ENCODE data around the gene METTL5. TPM values are rescaled to one million over a fixed set of nuclear protein-coding genes. Genes with fewer than 3 reads are reported as not detected.

Gene METTL5
- total and polyA plus RNA-seq, 2 experiments from 2014 or later = 60.7 to 61.0 TPM

DNA sequence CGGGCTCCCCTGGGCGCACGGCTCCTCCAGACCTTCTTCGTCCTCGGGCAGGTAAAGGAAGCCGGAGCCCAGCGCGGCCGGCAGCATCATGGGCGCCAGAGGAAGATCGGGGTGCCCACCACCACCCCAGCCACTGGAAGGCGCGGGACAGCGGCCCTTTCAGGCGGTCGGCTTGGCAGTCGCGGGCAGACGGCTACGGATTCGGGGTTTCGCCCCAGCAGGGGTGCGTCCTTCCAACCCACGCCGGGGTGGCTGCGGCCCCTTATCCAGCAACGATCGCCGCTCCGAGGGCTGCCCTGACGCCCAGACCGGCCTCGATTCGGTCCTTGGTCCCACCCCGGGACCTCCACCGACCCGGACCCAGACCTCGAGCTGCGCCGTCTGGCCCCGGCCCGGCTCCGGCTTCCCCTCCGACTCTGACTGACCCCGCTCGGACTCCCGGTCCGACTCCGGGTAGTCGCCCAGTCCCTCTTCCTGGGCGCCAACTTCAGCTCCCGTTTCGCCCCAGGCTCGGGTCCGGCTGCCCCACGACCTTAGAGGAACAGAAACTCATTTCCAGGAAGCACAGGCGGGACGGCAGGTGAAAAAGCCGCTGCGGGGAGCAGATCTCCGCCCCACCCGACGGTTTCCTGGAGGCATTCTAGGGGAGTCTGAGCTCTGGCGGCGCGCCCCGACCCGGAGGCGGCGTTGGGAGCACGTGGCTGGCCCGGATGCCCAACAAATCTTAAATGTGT lies 56.3 kb downstream of the METTL5 start:
- whole genome bisulfite sequencing (ENCODE audit: low lambda C conversion rate, missing lambda C conversion rate) = 98% methylated on average over 58 of the region's 72 CpGs
- H3K27me3 ChIP-seq = no peaks in the 10 kb centered on the region

DNA sequence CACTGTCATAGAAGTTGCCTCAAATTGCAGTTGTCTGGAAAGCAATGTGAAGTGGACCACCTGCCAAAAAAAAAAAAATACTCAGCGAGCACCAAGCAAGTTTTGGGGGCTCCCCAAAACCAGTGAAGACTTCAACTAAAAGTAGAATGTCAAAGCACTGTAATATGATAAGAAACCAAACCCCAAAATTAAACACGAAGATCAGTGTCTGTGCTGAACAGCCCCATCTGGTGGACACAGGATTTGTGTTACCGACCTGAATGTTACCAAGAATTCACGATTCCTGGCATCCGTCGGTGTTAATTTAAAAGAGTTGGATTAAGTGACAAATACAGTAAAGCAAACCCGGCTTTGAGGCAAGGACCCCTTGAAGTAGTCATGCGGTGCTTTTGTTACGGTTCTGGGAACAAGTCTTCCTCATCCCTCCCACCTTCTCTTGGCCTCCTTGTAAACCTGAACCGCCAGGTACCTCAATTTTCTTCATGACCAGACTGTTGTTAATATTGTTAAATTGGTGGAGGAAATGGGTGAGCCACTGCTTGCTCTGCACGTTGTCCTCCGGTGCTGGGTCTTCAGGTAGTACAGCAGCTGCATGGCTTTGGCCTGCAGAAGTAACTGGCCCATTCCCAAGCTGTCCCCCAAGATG lies 57.3 kb downstream of the METTL5 start:
- Histone ChIP-seq H3K4me3 (no peak overlapping the region), H2AFZ (no peak overlapping the region), H3K79me2 (no peaks in the 10 kb centered on the region), H3K4me2 (no peak overlapping the region), H3K9me3 (ENCODE audit: low read depth) (no peaks in the 10 kb centered on the region), H3K9me2 (replicated peaks; ENCODE audit: insufficient read depth) (no peaks in the 10 kb centered on the region), H3K27ac (no peak overlapping the region), H3K27me3 (no peaks in the 10 kb centered on the region), H3K36me3 (replicated peaks; ENCODE audit: insufficient read depth, low read depth) (no peaks in the 10 kb centered on the region), H3K4me1 (ENCODE audit: insufficient read depth) (no peaks in the 10 kb centered on the region), H4K20me1 (ENCODE audit: insufficient read depth, poor library complexity, severe bottlenecking) (no peaks in the 10 kb centered on the region)
- DNase-seq (ENCODE audit: low spot score) = peak; percentile 62
- WGBS (ENCODE audit: low lambda C conversion rate, missing lambda C conversion rate) = 47% methylated on average over 12 of the region's 12 CpGs
- no peak for TF ChIP-seq EZH2phosphoT487 (IDR thresholded peaks at IDR 0.05; ENCODE audit: low read depth, severe bottlenecking, unreplicated experiment)
- TF ChIP-seq, protein P1, sequence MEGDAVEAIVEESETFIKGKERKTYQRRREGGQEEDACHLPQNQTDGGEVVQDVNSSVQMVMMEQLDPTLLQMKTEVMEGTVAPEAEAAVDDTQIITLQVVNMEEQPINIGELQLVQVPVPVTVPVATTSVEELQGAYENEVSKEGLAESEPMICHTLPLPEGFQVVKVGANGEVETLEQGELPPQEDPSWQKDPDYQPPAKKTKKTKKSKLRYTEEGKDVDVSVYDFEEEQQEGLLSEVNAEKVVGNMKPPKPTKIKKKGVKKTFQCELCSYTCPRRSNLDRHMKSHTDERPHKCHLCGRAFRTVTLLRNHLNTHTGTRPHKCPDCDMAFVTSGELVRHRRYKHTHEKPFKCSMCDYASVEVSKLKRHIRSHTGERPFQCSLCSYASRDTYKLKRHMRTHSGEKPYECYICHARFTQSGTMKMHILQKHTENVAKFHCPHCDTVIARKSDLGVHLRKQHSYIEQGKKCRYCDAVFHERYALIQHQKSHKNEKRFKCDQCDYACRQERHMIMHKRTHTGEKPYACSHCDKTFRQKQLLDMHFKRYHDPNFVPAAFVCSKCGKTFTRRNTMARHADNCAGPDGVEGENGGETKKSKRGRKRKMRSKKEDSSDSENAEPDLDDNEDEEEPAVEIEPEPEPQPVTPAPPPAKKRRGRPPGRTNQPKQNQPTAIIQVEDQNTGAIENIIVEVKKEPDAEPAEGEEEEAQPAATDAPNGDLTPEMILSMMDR (IDR thresholded peaks at IDR 0.05; ENCODE audit: poor library complexity) = peak; percentile 74
- TF ChIP-seq EZH2 (IDR thresholded peaks at IDR 0.05; ENCODE audit: borderline replicate concordance) = no peak

More for the DNA sequence above, 56.3 kb downstream of the METTL5 start:
- Histone ChIP-seq H3K4me3 (no peak overlapping the region), H3K4me1 (ENCODE audit: insufficient read depth) (no peaks in the 10 kb centered on the region), H3K36me3 (replicated peaks; ENCODE audit: insufficient read depth, low read depth) (no peaks in the 10 kb centered on the region), H2AFZ (no peak overlapping the region), H4K20me1 (ENCODE audit: insufficient read depth, poor library complexity, severe bottlenecking) (no peaks in the 10 kb centered on the region), H3K27ac (no peak overlapping the region), H3K9me3 (ENCODE audit: low read depth) (no peaks in the 10 kb centered on the region), H3K9me2 (replicated peaks; ENCODE audit: insufficient read depth) (no peaks in the 10 kb centered on the region), H3K79me2 (no peaks in the 10 kb centered on the region), H3K4me2 (no peak overlapping the region)
- DNase-seq (ENCODE audit: low spot score) = no peak
- no peak for TF ChIP-seq EZH2 (IDR thresholded peaks at IDR 0.05; ENCODE audit: borderline replicate concordance)
- TF ChIP-seq, protein P1 (IDR thresholded peaks at IDR 0.05; ENCODE audit: poor library complexity) = no peak
- no peak for TF ChIP-seq EZH2phosphoT487 (IDR thresholded peaks at IDR 0.05; ENCODE audit: low read depth, severe bottlenecking, unreplicated experiment)

DNA sequence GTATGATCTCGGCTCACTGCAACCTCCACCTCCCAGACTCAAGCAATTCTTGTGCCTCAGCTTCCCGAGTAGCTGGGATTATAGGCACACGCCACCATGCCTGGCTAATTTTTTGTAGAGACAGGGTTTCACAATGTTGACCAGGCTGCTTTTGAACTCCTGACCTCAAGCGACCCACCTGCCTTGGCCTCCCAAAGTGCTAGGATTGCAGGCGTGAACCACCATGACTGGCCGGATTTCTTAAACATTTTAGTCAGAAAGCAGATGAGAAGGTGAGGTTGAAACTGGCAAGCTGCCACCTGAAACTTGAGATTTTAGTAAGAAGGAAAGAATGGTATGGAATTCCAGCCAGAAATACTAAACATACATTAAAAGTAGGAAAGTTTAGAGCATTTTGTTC lies 59.2 kb downstream of the METTL5 start:
- Histone ChIP-seq H3K4me2 (no peak overlapping the region), H3K9me3 (ENCODE audit: low read depth) (no peaks in the 10 kb centered on the region), H3K27me3 (no peaks in the 10 kb centered on the region), H3K27ac (no peak overlapping the region), H4K20me1 (ENCODE audit: insufficient read depth, poor library complexity, severe bottlenecking) (no peaks in the 10 kb centered on the region), H3K79me2 (no peaks in the 10 kb centered on the region), H3K4me3 (no peak overlapping the region), H3K4me1 (ENCODE audit: insufficient read depth) (no peaks in the 10 kb centered on the region), H2AFZ (no peak overlapping the region), H3K9me2 (replicated peaks; ENCODE audit: insufficient read depth) (no peaks in the 10 kb centered on the region), H3K36me3 (replicated peaks; ENCODE audit: insufficient read depth, low read depth) (no peaks in the 10 kb centered on the region)
- no peak for TF ChIP-seq EZH2 (IDR thresholded peaks at IDR 0.05; ENCODE audit: borderline replicate concordance)
- 69% methylated on average over 6 of the region's 6 CpGs for WGBS (ENCODE audit: low lambda C conversion rate, missing lambda C conversion rate)
- DNase-seq (ENCODE audit: low spot score) = peak; percentile 23

DNA sequence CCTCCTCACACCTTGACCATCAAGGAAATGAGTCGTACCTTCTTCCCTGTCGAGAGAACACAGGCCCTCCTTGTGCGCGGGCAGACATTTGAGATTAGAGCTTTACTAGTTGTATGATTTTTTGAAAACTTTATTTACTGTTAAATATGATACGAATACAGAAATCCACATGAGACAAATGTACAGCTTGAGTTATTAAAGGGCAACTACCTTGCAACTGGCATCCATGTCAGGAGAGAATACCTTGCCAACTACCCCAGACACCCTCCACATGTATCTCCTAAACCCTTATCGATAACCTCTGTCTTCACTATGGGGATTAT lies 62.8 kb downstream of the METTL5 start:
- Histone ChIP-seq H3K9me2 (replicated peaks; ENCODE audit: insufficient read depth) (no peaks in the 10 kb centered on the region), H3K4me3 (no peak overlapping the region), H3K27ac (peak overlapping the region; percentile 70), H4K20me1 (ENCODE audit: insufficient read depth, poor library complexity, severe bottlenecking) (no peaks in the 10 kb centered on the region), H3K4me2 (peak overlapping the region; percentile 52), H2AFZ (no peak overlapping the region), H3K36me3 (replicated peaks; ENCODE audit: insufficient read depth, low read depth) (no peaks in the 10 kb centered on the region), H3K79me2 (no peaks in the 10 kb centered on the region), H3K27me3 (no peaks in the 10 kb centered on the region), H3K9me3 (ENCODE audit: low read depth) (no peaks in the 10 kb centered on the region), H3K4me1 (ENCODE audit: insufficient read depth) (no peaks in the 10 kb centered on the region)
- DNase-seq (ENCODE audit: low spot score) = no peak
- TF ChIP-seq EZH2 (IDR thresholded peaks at IDR 0.05; ENCODE audit: borderline replicate concordance) = no peak
- TF ChIP-seq EZH2phosphoT487 (IDR thresholded peaks at IDR 0.05; ENCODE audit: low read depth, severe bottlenecking, unreplicated experiment) = no peak
- TF ChIP-seq, protein P1 (IDR thresholded peaks at IDR 0.05; ENCODE audit: poor library complexity) = no peak
- WGBS (ENCODE audit: low lambda C conversion rate, missing lambda C conversion rate) = 72% methylated on average over 6 of the region's 6 CpGs
